ENCODE data around the gene GPC6.

Gene GPC6

GRCh38 chr13:93499991-93500390 is 273.4 kb downstream of the GPC6 start:
- H3K27ac Mint-ChIP-seq (ENCODE audit: low read depth): no peak overlapping the region
- no peaks in the 10 kb centered on the region for H3K9me3 Mint-ChIP-seq
- H3K27me3 Mint-ChIP-seq: no peaks in the 10 kb centered on the region
- H3K4me3 Mint-ChIP-seq: no peak overlapping the region
- no peak for DNase-seq (ENCODE audit: low spot score in 2 of 2)
- no peaks in the 10 kb centered on the region for H3K36me3 Mint-ChIP-seq (ENCODE audit: insufficient read depth)
- no peaks in the 10 kb centered on the region for H3K4me1 Mint-ChIP-seq
- ATAC-seq (replicated peaks; ENCODE audit: extremely low read depth, poor library complexity, severe bottlenecking): no peak

- ATAC-seq (replicated peaks; ENCODE audit: extremely low read depth, poor library complexity, severe bottlenecking): no peak
- no peak overlapping the region for H3K27ac Mint-ChIP-seq (ENCODE audit: low read depth)
Observed at GRCh38 chr13:93502071-93502470, 275.5 kb downstream of the GPC6 start.

DNA sequence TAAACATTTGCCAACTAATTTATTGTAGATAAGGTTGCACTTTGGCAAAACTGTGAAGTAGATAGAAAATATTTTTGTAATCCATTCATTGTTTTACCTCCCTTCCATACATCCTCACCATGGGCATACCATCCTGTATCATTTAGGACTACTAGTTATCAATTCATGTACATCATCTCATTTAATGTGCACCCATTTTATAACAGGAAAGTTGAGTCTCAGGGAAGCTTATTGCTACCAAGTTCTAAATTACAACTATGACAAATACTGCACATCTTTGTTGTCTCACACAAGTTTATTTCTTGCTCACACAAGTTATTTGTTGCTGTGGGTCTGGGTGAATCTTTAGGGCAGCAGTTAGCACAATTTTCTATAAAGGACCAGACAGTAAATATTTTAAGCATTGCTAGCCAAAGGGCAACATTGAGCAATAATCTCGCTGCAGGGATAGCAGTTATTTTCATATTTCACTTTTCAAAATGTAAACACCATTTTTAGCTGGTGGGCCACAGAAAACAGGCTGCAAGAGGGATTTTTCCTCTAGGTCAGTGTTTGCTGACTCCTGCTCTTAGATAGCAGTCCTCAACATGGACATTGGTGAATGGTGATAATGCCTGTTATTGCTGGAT is 276.5 kb downstream of the GPC6 start:
- peaks cover 3% of the 10 kb centered on the region for H3K9me3 Mint-ChIP-seq
- no peak overlapping the region for H3K27ac Mint-ChIP-seq (ENCODE audit: low read depth)
- no peaks in the 10 kb centered on the region for H3K36me3 Mint-ChIP-seq (ENCODE audit: insufficient read depth)
- ATAC-seq (replicated peaks; ENCODE audit: extremely low read depth, poor library complexity, severe bottlenecking) (no peak), DNase-seq (ENCODE audit: low spot score in 2 of 2) (no peak)
- no peaks in the 10 kb centered on the region for H3K27me3 Mint-ChIP-seq
- H3K4me1 Mint-ChIP-seq: no peaks in the 10 kb centered on the region
- no peak overlapping the region for H3K4me3 Mint-ChIP-seq

More at GRCh38 chr13:93502071-93502470, 275.5 kb downstream of the GPC6 start:
- Mint-ChIP-seq H3K4me1 (no peaks in the 10 kb centered on the region), H3K27me3 (no peaks in the 10 kb centered on the region), H3K9me3 (no peaks in the 10 kb centered on the region), H3K4me3 (no peak overlapping the region), H3K36me3 (ENCODE audit: insufficient read depth) (no peaks in the 10 kb centered on the region)
- DNase-seq (ENCODE audit: low spot score in 2 of 2): no peak

GRCh38 chr13:93505104-93505952 is 278.7 kb downstream of the GPC6 start:
- Mint-ChIP-seq H3K27ac (ENCODE audit: low read depth) (no peak overlapping the region), H3K36me3 (ENCODE audit: insufficient read depth) (no peaks in the 10 kb centered on the region), H3K4me1 (no peaks in the 10 kb centered on the region), H3K9me3 (peaks cover 7% of the 10 kb centered on the region), H3K4me3 (no peak overlapping the region), H3K27me3 (no peaks in the 10 kb centered on the region)
- DNase-seq (ENCODE audit: low spot score in 2 of 2): no peak
- ATAC-seq (replicated peaks; ENCODE audit: extremely low read depth, poor library complexity, severe bottlenecking): no peak

- H3K27me3 Mint-ChIP-seq: no peaks in the 10 kb centered on the region
- peaks cover 7% of the 10 kb centered on the region for H3K9me3 Mint-ChIP-seq
- ATAC-seq (replicated peaks; ENCODE audit: extremely low read depth, poor library complexity, severe bottlenecking) (no peak), DNase-seq (ENCODE audit: low spot score in 2 of 2) (no peak)
- H3K36me3 Mint-ChIP-seq (ENCODE audit: insufficient read depth): no peaks in the 10 kb centered on the region
- H3K27ac Mint-ChIP-seq (ENCODE audit: low read depth): no peak overlapping the region
- no peak overlapping the region for H3K4me3 Mint-ChIP-seq
- H3K4me1 Mint-ChIP-seq: no peaks in the 10 kb centered on the region
Observed at GRCh38 chr13:93511011-93511410, 284.4 kb downstream of the GPC6 start.

DNA sequence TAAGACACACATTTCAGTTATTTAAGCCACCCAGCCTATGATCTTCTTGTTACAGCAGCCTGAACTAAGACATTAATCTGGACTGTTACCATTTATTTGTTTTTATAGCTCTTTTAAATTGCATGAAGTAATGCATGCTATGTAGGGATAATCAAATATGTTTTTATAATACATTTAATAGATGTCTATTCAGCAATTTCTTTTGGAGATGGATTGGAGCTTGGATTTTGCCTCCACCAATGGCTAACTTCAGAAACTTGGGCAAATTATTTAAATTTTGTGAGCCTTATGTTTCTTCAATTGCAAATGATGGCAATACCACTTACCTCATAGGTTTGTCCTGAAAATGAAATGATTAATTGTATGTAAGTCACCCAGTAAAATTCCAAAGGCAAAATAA is 288.7 kb downstream of the GPC6 start:
- ATAC-seq (replicated peaks; ENCODE audit: extremely low read depth, poor library complexity, severe bottlenecking): no peak
- Mint-ChIP-seq H3K9me3 (no peaks in the 10 kb centered on the region), H3K4me3 (no peak overlapping the region), H3K36me3 (ENCODE audit: insufficient read depth) (no peaks in the 10 kb centered on the region), H3K27ac (ENCODE audit: low read depth) (no peak overlapping the region), H3K4me1 (no peaks in the 10 kb centered on the region), H3K27me3 (no peaks in the 10 kb centered on the region)
- no peak for DNase-seq (ENCODE audit: low spot score in 2 of 2)

DNA sequence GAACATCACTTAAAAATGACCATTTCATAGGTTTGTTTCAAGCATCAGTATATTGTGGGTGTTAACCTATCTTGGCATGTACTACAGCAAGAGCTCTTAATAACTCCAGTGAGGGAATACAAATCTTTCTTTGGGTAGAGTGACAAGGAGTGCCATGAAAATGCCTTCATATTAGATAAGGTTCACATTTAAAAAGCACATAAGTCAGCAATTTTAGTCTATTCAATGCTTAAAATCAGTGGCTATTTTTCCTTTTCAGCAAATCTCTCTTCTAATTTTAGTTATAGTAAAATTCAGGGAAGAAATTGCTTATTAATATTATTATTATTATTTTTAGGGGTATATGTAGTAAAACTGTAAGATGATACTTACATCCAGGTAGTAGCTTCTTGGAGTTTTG is 291.1 kb downstream of the GPC6 start:
- H3K4me3 Mint-ChIP-seq: no peak overlapping the region
- no peak for DNase-seq (ENCODE audit: low spot score in 2 of 2)
- no peaks in the 10 kb centered on the region for H3K36me3 Mint-ChIP-seq (ENCODE audit: insufficient read depth)
- ATAC-seq (replicated peaks; ENCODE audit: extremely low read depth, poor library complexity, severe bottlenecking): no peak
- H3K27me3 Mint-ChIP-seq: no peaks in the 10 kb centered on the region
- H3K9me3 Mint-ChIP-seq: no peaks in the 10 kb centered on the region
- no peak overlapping the region for H3K27ac Mint-ChIP-seq (ENCODE audit: low read depth)
- H3K4me1 Mint-ChIP-seq: no peaks in the 10 kb centered on the region

DNA sequence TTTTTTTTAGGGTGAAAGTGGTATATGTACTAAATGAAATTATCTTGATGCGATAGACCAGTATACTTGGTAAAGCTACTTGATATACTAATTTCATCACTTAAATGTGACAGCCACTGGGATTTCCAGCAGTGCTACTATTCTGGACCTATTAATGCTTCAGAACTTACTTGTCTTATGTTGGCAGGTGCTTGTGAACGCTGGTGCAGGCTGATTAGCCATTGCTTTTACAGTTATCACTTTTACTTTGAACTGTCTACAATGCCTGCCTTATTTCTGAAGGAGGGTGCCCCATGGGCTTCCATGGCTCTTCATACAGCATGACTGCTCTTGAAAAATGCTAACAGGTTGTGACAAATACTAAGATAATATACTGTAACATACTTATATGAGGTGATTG is 294.7 kb downstream of the GPC6 start:
- Mint-ChIP-seq H3K4me1 (no peaks in the 10 kb centered on the region), H3K36me3 (ENCODE audit: insufficient read depth) (no peaks in the 10 kb centered on the region), H3K27me3 (no peaks in the 10 kb centered on the region), H3K27ac (ENCODE audit: low read depth) (no peak overlapping the region), H3K9me3 (no peaks in the 10 kb centered on the region), H3K4me3 (no peak overlapping the region)
- no peak for ATAC-seq (replicated peaks; ENCODE audit: extremely low read depth, poor library complexity, severe bottlenecking)
- no peak for DNase-seq (ENCODE audit: low spot score in 2 of 2)

DNA sequence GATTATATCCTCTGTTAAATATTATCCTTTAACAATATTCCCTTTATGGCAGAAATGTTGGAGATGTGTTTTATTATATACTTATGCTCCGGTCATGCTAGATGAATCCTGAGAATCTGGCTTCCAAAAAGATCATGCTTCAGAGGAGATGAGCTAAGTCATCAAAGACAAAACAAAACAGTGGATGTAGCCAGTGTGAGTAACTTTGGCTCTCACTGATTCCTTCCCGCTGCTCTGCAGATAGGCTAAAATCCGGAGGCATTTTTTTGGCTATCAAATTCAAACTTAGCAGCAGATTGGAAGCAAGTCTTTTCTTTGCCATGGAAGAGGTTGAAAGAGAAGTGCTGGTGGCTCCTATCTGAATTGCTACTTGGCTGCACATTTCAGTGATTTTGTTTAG is 295.9 kb downstream of the GPC6 start:
- no peaks in the 10 kb centered on the region for H3K27me3 Mint-ChIP-seq
- no peak for DNase-seq (ENCODE audit: low spot score in 2 of 2)
- no peaks in the 10 kb centered on the region for H3K9me3 Mint-ChIP-seq
- H3K36me3 Mint-ChIP-seq (ENCODE audit: insufficient read depth): no peaks in the 10 kb centered on the region
- H3K4me1 Mint-ChIP-seq: no peaks in the 10 kb centered on the region
- no peak overlapping the region for H3K4me3 Mint-ChIP-seq
- no peak overlapping the region for H3K27ac Mint-ChIP-seq (ENCODE audit: low read depth)
- no peak for ATAC-seq (replicated peaks; ENCODE audit: extremely low read depth, poor library complexity, severe bottlenecking)

GRCh38 chr13:93525087-93525486 is 298.5 kb downstream of the GPC6 start:
- H3K9me3 Mint-ChIP-seq: no peaks in the 10 kb centered on the region
- no peak overlapping the region for H3K4me3 Mint-ChIP-seq
- H3K4me1 Mint-ChIP-seq: no peaks in the 10 kb centered on the region
- no peaks in the 10 kb centered on the region for H3K27me3 Mint-ChIP-seq
- no peak overlapping the region for H3K27ac Mint-ChIP-seq (ENCODE audit: low read depth)
- no peak for DNase-seq (ENCODE audit: low spot score in 2 of 2)
- no peaks in the 10 kb centered on the region for H3K36me3 Mint-ChIP-seq (ENCODE audit: insufficient read depth)
- no peak for ATAC-seq (replicated peaks; ENCODE audit: extremely low read depth, poor library complexity, severe bottlenecking)

DNA sequence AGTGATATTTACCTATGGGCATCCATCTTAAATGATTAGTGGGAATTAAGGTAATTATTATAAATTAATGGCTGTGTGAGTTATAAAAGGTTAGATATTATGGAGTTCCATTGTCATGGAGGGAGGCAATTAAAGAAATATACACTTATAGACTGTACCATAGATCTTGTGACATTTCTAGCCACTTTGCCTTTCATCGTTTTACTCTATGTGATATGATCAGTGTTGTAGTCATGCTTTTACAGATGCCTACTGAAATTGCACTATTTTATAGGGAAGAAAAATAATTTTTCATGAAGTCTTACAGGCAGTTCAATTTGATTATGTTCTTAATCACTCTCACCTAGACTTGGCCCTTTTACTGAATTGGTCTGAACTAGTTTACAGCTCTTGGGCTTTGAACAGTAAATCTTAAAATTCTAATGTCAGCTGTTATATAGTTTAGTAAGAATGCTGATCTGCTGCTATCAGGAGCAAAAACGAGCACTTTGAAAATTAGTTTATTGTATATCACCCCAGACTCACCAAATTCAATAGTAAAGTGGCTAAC is 301.2 kb downstream of the GPC6 start:
- Mint-ChIP-seq H3K4me3 (no peak overlapping the region), H3K36me3 (ENCODE audit: insufficient read depth) (no peaks in the 10 kb centered on the region), H3K9me3 (no peaks in the 10 kb centered on the region), H3K4me1 (no peaks in the 10 kb centered on the region), H3K27ac (ENCODE audit: low read depth) (no peak overlapping the region), H3K27me3 (no peaks in the 10 kb centered on the region)
- no peak for ATAC-seq (replicated peaks; ENCODE audit: extremely low read depth, poor library complexity, severe bottlenecking)
- DNase-seq (ENCODE audit: low spot score in 2 of 2): no peak

GRCh38 chr13:93529961-93530360 is 303.4 kb downstream of the GPC6 start:
- ATAC-seq (replicated peaks; ENCODE audit: extremely low read depth, poor library complexity, severe bottlenecking) (no peak), DNase-seq (ENCODE audit: low spot score in 2 of 2) (no peak)
- Mint-ChIP-seq H3K27me3 (no peaks in the 10 kb centered on the region), H3K9me3 (no peaks in the 10 kb centered on the region), H3K4me1 (no peaks in the 10 kb centered on the region), H3K36me3 (ENCODE audit: insufficient read depth) (no peaks in the 10 kb centered on the region), H3K27ac (ENCODE audit: low read depth) (no peak overlapping the region), H3K4me3 (no peak overlapping the region)

DNA sequence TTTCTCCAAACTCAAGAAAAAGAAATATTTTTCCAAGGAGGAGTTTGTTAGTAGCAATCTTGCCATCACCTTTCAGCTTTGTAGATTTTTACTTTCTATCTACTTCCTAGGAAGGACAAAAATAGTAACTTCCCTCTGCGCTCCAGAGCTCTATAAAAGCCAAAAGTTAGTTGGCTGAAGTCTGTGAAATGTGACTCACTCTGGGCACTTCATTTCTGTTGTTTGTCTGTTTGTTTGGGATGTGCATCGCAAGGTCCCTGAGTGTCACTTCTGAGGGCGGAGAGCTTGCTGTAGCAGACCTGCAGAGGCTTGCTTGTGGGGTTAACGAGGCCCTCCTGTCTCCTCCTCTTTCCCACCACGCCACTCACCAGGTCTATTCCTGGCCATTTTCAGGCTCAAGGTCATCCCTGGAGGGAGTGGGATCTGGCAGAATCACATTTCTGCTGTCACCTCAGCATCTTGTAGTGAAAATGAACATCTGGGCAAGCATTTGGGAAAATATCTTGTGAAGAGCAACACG is 307.6 kb downstream of the GPC6 start:
- no peak for ATAC-seq (replicated peaks; ENCODE audit: extremely low read depth, poor library complexity, severe bottlenecking)
- Mint-ChIP-seq H3K9me3 (no peaks in the 10 kb centered on the region), H3K27ac (ENCODE audit: low read depth) (no peak overlapping the region), H3K27me3 (no peaks in the 10 kb centered on the region), H3K36me3 (ENCODE audit: insufficient read depth) (no peaks in the 10 kb centered on the region), H3K4me1 (no peaks in the 10 kb centered on the region), H3K4me3 (no peak overlapping the region)
- DNase-seq (ENCODE audit: low spot score in 2 of 2): no peak

Measured in central memory CD8-positive, alpha-beta T cell (primary cell).